Fibroblast of skin of scalp (primary cell): ENCODE measurements around the gene KEAP1.

Experiments
- DNase-seq: peaks from one replicate; pipeline ENCODE4 v3.0.0-alpha.2; 2013

The KEAP1 gene

GRCh38 chr19:10523135-10523636, 20.0 kb upstream of the KEAP1 start:
- DNase-seq = no peak

- no peak for DNase-seq
These were observed 18.5 kb upstream of the KEAP1 start for GRCh38 chr19:10521461-10522171.

- DNase-seq = no peak
These were observed 17.6 kb upstream of the KEAP1 start for GRCh38 chr19:10520652-10521318.

- no peak for DNase-seq
These were observed 16.3 kb upstream of the KEAP1 start for GRCh38 chr19:10519421-10519820.

- DNase-seq = no peak
These were observed 15.5 kb upstream of the KEAP1 start for GRCh38 chr19:10518444-10519361.

- no peak for DNase-seq
These were observed 14.7 kb upstream of the KEAP1 start for GRCh38 chr19:10517760-10518443.

- DNase-seq = no peak
These were observed 14.2 kb upstream of the KEAP1 start, which contains the start of gene S1PR5 for GRCh38 chr19:10517361-10517759. Gene S1PR5 (minus strand): TSS chr19:10517447. CDS start chr19:10515011, 2,436 bp downstream.

GRCh38 chr19:10516671-10517286, 13.6 kb upstream of the KEAP1 start:
- DNase-seq = no peak

- DNase-seq = no peak
These were observed 12.9 kb upstream of the KEAP1 start for GRCh38 chr19:10516064-10516385.

- no peak for DNase-seq
These were observed 11.3 kb upstream of the KEAP1 start for GRCh38 chr19:10514211-10515145.

- no peak for DNase-seq
These were observed 10.1 kb upstream of the KEAP1 start for GRCh38 chr19:10513223-10513622.

- no peak for DNase-seq
These were observed 7.2 kb upstream of the KEAP1 start for GRCh38 chr19:10510301-10510802.

- DNase-seq = no peak
These were observed 5.6 kb upstream of the KEAP1 start for GRCh38 chr19:10508707-10509106.

- DNase-seq = no peak
These were observed 4.9 kb upstream of the KEAP1 start for GRCh38 chr19:10508036-10508435.

GRCh38 chr19:10505583-10506229, 2.5 kb upstream of the KEAP1 start:
- peak; percentile 58 for DNase-seq

- peak; percentile 95 for DNase-seq
These were observed 593 bp downstream of the KEAP1 start for GRCh38 chr19:10502524-10503001.

GRCh38 chr19:10501971-10502523, 1.1 kb downstream of the KEAP1 start:
- DNase-seq = peak; percentile 47

- no peak for DNase-seq
These were observed 2.9 kb downstream of the KEAP1 start for GRCh38 chr19:10500247-10500592.

GRCh38 chr19:10499550-10500246, 3.5 kb downstream of the KEAP1 start:
- no peak for DNase-seq
